DND-41 (cell line): ENCODE results near the gene UFSP2.

Source experiments
- EZH2 ChIP-seq: IDR thresholded peaks from 3 replicates; pipeline ENCODE4 v1.6.1; 2012; ENCODE audit warnings: borderline replicate concordance, low read depth, mild to moderate bottlenecking, moderate library complexity, low read length, inconsistent platforms; ENCODE audit not compliant: severe bottlenecking
- TF ChIP-seq, protein P1 (sequence below): IDR thresholded peaks from 2 replicates; pipeline ENCODE4 v1.5.1; 2012; ENCODE audit warnings: borderline replicate concordance, low read length, moderate library complexity, mild to moderate bottlenecking; ENCODE audit not compliant: poor library complexity, severe bottlenecking; ENCODE audit errors: extremely low read depth

DNA sequence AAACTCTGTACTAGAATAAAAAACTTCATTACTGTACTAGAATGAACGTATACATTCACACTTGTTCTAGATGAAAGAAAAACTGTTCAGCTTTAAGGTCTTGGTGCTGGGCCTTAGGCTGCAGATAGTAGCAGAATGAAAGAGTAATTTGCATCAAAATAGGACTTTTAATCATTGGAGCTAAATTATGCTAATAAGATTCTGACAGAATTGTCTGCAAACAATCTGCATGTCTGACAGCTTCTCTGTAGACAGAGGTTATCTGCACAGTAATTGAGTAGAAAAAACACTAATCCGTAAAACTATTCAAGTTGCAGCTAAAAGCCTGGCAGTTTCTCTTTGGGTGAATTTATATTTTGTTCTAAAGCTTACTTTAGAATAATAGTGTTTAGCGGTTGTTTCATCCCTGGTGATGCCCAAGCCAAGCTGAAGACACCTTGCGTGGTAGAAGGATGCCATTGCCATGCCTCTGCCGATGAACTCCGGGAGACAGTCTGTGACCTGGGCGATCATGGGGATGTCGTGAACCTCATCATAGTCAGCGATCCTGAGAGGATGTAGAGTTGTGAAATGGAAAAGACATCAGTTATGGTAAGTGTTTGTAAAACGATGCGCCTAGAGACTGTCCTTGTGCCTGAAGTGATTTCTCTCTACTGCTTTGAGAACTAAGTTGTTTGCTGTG is 55.4 kb downstream of the UFSP2 start:
- TF ChIP-seq, protein P1, sequence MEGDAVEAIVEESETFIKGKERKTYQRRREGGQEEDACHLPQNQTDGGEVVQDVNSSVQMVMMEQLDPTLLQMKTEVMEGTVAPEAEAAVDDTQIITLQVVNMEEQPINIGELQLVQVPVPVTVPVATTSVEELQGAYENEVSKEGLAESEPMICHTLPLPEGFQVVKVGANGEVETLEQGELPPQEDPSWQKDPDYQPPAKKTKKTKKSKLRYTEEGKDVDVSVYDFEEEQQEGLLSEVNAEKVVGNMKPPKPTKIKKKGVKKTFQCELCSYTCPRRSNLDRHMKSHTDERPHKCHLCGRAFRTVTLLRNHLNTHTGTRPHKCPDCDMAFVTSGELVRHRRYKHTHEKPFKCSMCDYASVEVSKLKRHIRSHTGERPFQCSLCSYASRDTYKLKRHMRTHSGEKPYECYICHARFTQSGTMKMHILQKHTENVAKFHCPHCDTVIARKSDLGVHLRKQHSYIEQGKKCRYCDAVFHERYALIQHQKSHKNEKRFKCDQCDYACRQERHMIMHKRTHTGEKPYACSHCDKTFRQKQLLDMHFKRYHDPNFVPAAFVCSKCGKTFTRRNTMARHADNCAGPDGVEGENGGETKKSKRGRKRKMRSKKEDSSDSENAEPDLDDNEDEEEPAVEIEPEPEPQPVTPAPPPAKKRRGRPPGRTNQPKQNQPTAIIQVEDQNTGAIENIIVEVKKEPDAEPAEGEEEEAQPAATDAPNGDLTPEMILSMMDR, result no peak
- no peak for TF ChIP-seq EZH2
